Skeletal muscle tissue (tissue), 4 donors: ENCODE results near the gene ERF. TPM values are rescaled to one million over a fixed set of nuclear protein-coding genes. Genes with fewer than 3 reads are reported as not detected.

Source experiments
- H3K27ac ChIP-seq: one replicate; pipeline ENCODE4 v1.7.0; 2013; ENCODE audit warnings: mild to moderate bottlenecking, low read depth, low read length, inconsistent platforms
- H3K27me3 ChIP-seq, 3 donors: one replicate each; pipeline ENCODE4 v1.7.0; 2013; ENCODE audit warnings: low read length in 3 of 3; ENCODE audit not compliant: control insufficient read depth in 3 of 3, insufficient read depth in 3 of 3
- H3K36me3 ChIP-seq, 3 donors: one replicate each; pipeline ENCODE4 v1.7.0; 2013; ENCODE audit warnings: low read length in 3 of 3; ENCODE audit not compliant: control insufficient read depth in 3 of 3, insufficient read depth in 3 of 3
- H3K4me1 ChIP-seq, 3 donors: one replicate each; pipeline ENCODE4 v1.7.0; 2013; ENCODE audit warnings: low read length in 3 of 3, mild to moderate bottlenecking in 3 of 3; ENCODE audit not compliant: control insufficient read depth in 3 of 3, insufficient read depth in 3 of 3
- H3K4me3 ChIP-seq, 3 donors: one replicate each; pipeline ENCODE4 v1.7.0; 2013; ENCODE audit warnings: low read length in 3 of 3
- H3K9ac ChIP-seq, 3 donors: one replicate each; pipeline ENCODE4 v1.7.0; 2013; ENCODE audit warnings: low read length in 3 of 3, mild to moderate bottlenecking in 3 of 3, moderate library complexity in 2 of 3, low read depth in 1 of 3
- H3K9me3 ChIP-seq, 3 donors: one replicate each; pipeline ENCODE4 v1.7.0; 2013; ENCODE audit warnings: low read length in 3 of 3; ENCODE audit not compliant: control insufficient read depth in 3 of 3
- total RNA-seq: library from RNA; depleted of rRNA; stranded (reverse); fragments of >200 nt; gene quantifications from one replicate; pipeline ENCODE4 v1.2.3, GENCODE V29; 2014
- donor health status: Osteomylitis.

ERF gene
- total RNA-seq: 12.0 TPM

- Histone ChIP-seq H3K27ac (peak within 1 kb of the TSS; percentile 94), H3K27me3 (peaks cover 0 to 42% (median 26%) of the 10 kb centered on the region in 3 donors), H3K9me3 (no peaks in the 10 kb centered on the region), H3K36me3 (peaks cover 0 to 2% (median 0%) of the 10 kb centered on the region in 3 donors), H3K9ac (peak within 1 kb of the TSS; percentile 79 to 90 (median 79)), H3K4me3 (peak within 1 kb of the TSS; percentile 68 to 78 (median 75)), H3K4me1 (peaks cover 26 to 40% (median 34%) of the 10 kb centered on the region in 3 donors)
These were observed at the start of gene ERF for GRCh38 chr19:42254850-42255765. ERF (minus strand) TSS chr19:42255128; CDS start chr19:42254999, 129 bp downstream.

- no peak overlapping the region for H3K4me3 ChIP-seq
- no peaks in the 10 kb centered on the region for H3K9me3 ChIP-seq
- peaks cover 17 to 19% (median 19%) of the 10 kb centered on the region in 3 donors for H3K4me1 ChIP-seq
- no peak overlapping the region for H3K9ac ChIP-seq
- H3K36me3 ChIP-seq: no peaks in the 10 kb centered on the region
- H3K27ac ChIP-seq: no peak overlapping the region
- H3K27me3 ChIP-seq: no peaks in the 10 kb centered on the region
These were observed 48.9 kb upstream of the ERF start for GRCh38 chr19:42303876-42304275.

GRCh38 chr19:42303101-42303464, 48.2 kb upstream of the ERF start:
- peak overlapping the region in 2 of 3 donors; percentile 43 to 77 for H3K9ac ChIP-seq
- H3K27me3 ChIP-seq: no peaks in the 10 kb centered on the region
- no peaks in the 10 kb centered on the region for H3K36me3 ChIP-seq
- H3K9me3 ChIP-seq: no peaks in the 10 kb centered on the region
- no peak overlapping the region for H3K27ac ChIP-seq
- H3K4me1 ChIP-seq: peaks cover 17 to 19% (median 19%) of the 10 kb centered on the region in 3 donors
- H3K4me3 ChIP-seq: peak overlapping the region; percentile 64 to 82 (median 78)

- Histone ChIP-seq H3K36me3 (peaks cover 0 to 3% (median 0%) of the 10 kb centered on the region in 3 donors), H3K4me3 (peak within 1 kb of the TSS; percentile 64 to 82 (median 78)), H3K4me1 (peaks cover 17 to 19% (median 19%) of the 10 kb centered on the region in 3 donors), H3K27me3 (no peaks in the 10 kb centered on the region), H3K27ac (no peak within 1 kb of the TSS), H3K9me3 (no peaks in the 10 kb centered on the region), H3K9ac (peak within 1 kb of the TSS; percentile 29 to 77 (median 51))
These were observed 46.8 kb upstream of the ERF start, which contains the start of gene PRR19 for GRCh38 chr19:42301646-42302203. PRR19 (plus strand) TSS chr19:42302132; CDS start chr19:42309585, 7,453 bp downstream.

GRCh38 chr19:42297039-42297438, 42.1 kb upstream of the ERF start:
- Histone ChIP-seq H3K9ac (no peak overlapping the region), H3K4me3 (no peak overlapping the region), H3K27me3 (no peaks in the 10 kb centered on the region), H3K9me3 (no peaks in the 10 kb centered on the region), H3K4me1 (peaks cover 5 to 10% (median 10%) of the 10 kb centered on the region in 3 donors), H3K27ac (no peak overlapping the region), H3K36me3 (peaks cover 21 to 24% (median 24%) of the 10 kb centered on the region in 3 donors)

- Histone ChIP-seq H3K27me3 (no peaks in the 10 kb centered on the region), H3K9ac (no peak overlapping the region), H3K36me3 (peaks cover 28 to 34% (median 33%) of the 10 kb centered on the region in 3 donors), H3K9me3 (no peaks in the 10 kb centered on the region), H3K4me3 (no peak overlapping the region), H3K4me1 (peaks cover 0 to 5% (median 5%) of the 10 kb centered on the region in 3 donors), H3K27ac (no peak overlapping the region)
These were observed 41.0 kb upstream of the ERF start for GRCh38 chr19:42295831-42296525.

GRCh38 chr19:42295342-42295741, 40.4 kb upstream of the ERF start:
- no peak overlapping the region for H3K9ac ChIP-seq

GRCh38 chr19:42294471-42295137, 39.7 kb upstream of the ERF start:
- Histone ChIP-seq H3K4me3 (no peak overlapping the region), H3K36me3 (peaks cover 37 to 44% (median 42%) of the 10 kb centered on the region in 3 donors), H3K4me1 (peaks cover 0 to 5% (median 5%) of the 10 kb centered on the region in 3 donors), H3K27ac (no peak overlapping the region), H3K9ac (no peak overlapping the region), H3K27me3 (no peaks in the 10 kb centered on the region), H3K9me3 (no peaks in the 10 kb centered on the region)

More at GRCh38 chr19:42295342-42295741, 40.4 kb upstream of the ERF start:
- peaks cover 31 to 38% (median 35%) of the 10 kb centered on the region in 3 donors for H3K36me3 ChIP-seq
- no peaks in the 10 kb centered on the region for H3K27me3 ChIP-seq
- H3K4me1 ChIP-seq: peaks cover 0 to 5% (median 5%) of the 10 kb centered on the region in 3 donors
- H3K4me3 ChIP-seq: no peak overlapping the region
- no peak overlapping the region for H3K27ac ChIP-seq
- H3K9me3 ChIP-seq: no peaks in the 10 kb centered on the region

- peaks cover 43 to 51% (median 49%) of the 10 kb centered on the region in 3 donors for H3K36me3 ChIP-seq
- peaks cover 0 to 5% (median 5%) of the 10 kb centered on the region in 3 donors for H3K4me1 ChIP-seq
These were observed 39.0 kb upstream of the ERF start for GRCh38 chr19:42293948-42294347.

More at GRCh38 chr19:42293948-42294347, 39.0 kb upstream of the ERF start:
- no peak overlapping the region for H3K9ac ChIP-seq
- H3K4me3 ChIP-seq: no peak overlapping the region
- H3K27ac ChIP-seq: no peak overlapping the region
- no peaks in the 10 kb centered on the region for H3K9me3 ChIP-seq
- no peaks in the 10 kb centered on the region for H3K27me3 ChIP-seq
